Stimulated activated CD8-positive, alpha-beta memory T cell treated with anti-CD3 and anti-CD28 coated beads, Interleukin-15, amount 100 ng/mL, for 4 hours (primary cell): ENCODE measurements around the gene XXYLT1.
"Not testable (repeated sequence)": the region's sequence is repeated elsewhere in the genome, so short reads cannot be mapped to it uniquely, and the experiment has no call there.

Experiments used
- DNase-seq, 2 donors: peaks; one replicate each; pipeline ENCODE4 v3.0.0-alpha.2; 2020; ENCODE audit warnings: low read depth in 2 of 2

Gene XXYLT1

DNA sequence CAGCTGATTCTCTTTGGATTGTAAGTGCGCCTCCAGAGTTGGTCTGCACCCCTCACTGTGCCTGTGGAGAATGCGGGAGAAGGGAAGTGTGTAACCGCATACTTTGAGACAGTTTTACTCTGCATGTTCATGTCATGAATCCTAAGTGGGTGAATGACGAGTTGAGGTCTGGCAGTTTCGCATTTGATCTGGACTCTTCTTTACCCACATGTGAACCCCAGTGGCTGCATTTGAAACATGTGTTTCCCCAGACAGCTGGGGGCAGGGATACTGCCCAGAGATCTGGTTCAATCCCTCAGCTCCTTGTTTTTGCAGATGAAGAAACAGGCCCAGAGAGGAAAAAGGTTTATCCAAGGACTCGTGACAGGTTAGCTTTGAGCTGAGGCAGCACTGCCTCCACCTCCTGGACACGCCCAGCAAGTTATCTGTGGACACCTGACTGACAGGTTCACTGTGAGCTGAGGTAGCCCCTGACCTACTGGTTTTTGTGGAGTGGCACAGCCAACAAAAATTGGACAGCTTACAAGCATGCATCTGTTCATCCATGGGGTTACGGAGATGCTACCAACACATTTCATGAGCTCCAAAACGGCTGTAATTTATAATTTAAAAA lies 207.3 kb downstream of the XXYLT1 start:
- DNase-seq, result no peak

DNA sequence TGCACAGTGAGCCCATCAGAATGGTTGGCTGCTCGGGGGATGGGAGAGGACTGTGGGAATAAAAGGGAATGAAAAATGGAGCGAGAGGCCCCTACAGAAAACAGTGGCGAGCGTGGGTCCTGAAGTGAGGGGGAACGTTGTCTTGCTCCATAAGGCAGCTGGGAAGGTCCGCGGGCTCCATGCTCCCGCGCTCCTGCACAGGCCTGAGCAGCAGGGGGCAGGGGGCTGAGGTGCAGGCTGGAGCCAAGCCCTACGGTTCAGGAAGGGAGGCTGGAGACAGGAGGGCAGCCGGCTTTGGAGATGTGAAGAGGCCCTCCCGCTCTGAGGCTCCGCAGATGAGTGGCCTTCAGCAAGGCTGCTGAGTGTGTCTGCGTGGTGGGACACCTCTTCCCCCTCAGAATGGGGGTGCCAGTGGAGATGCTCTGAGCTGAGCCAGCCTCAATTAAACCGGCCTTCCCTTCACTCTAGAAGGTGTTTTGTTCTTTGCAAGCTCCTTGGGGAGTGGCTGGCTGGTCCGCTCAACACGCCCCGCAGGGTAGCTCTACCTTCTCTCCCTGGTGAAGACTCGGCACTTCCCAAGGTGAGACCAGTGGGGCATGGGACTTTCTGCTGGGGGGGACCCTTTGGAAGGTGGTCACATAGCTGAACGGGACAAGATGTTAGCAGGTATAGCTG lies 208.0 kb downstream of the XXYLT1 start:
- DNase-seq, result no peak

DNA sequence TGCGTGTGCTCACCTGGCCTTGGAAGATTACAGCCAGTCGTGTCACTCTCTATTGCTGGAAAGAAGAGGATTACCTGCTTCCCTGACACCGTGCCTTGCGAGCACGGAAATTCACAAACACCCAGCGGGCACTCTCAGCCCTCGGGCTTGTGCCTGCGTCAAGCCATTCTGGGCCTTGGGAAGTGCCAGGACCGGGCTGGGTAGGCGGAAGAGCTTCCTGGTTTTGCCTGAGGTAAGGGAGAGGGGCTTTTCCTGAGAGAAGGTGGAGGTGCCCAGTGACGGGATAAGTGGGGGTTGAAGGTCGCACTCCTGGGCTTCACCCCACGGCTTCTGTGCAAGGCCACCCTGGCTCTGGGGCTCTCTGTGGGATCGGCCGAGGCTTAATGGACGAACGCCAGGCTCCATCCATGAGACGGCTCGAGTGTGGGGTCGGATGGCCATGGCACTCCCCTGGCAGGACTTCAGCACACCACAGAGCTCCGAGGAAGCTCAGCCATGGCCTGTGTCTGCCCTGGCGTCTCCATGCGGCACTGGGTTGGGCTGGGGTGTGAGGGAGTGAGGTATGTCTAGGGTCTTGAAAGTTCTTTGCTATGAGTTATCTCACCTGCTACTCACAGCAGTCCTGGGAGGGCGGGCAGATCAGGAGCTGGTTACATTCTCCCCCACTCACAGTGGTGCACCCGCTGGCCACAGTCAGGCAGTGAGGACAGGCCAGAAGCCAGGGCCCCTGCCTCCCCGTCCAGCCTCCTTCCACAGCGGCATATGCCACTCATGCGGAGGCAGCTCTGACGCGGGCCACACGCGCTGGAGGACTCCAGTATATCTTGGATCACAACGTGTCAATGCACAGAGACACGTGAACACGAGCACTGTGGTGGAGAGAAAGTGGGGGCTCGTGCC lies 209.0 kb downstream of the XXYLT1 start:
- DNase-seq, result no peak

DNA sequence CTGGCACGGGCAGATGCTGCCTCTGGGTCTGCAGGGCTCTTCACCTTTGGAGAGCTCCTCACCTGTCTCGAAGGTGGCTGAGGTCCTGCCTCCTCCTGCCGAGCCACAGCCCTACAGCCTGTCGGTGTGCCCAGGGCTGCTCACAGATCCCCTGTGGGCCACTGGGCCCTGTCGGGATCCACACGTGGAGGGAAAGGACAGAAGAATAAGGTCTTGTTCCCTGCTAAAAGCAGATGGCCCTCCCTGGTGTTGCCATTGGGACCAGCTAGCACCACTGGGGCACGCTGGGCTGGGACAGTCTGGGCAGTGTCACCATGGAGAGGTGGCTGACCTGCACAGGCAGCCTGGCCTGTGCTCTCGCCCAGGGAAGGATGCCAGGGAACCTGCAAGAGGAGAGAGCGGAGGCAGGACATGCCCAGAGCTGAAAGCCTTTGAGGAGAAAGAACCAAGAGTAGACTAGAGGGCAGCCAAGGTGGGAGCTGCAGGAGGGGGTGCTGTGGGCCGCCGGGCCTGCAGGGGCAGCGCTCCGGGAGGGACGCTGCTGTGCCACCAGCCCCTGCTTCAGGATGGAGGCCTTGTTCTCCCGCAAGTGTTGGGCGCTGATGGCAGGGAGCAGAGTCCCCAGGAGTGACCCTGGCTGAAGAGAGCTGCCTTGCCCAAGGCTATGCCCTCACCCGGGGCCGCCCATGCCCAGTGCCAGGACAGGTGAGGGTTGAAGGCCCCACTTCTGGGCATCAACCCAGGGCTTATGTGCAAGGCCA lies 210.2 kb downstream of the XXYLT1 start:
- no peak for DNase-seq

DNA sequence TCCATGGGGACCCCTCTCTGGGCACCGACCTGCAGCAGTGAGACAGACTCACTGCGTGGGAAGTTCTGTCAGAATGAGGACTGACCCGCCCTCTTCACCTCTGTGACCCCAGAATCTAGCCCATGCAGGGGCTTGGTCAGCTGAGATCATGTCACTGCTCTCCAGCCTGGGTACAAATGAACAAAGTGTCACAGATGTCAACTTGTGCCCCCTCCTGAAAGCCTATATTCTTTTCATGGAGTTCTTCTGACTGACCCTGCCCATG lies 210.8 kb downstream of the XXYLT1 start:
- DNase-seq, result no peak

DNA sequence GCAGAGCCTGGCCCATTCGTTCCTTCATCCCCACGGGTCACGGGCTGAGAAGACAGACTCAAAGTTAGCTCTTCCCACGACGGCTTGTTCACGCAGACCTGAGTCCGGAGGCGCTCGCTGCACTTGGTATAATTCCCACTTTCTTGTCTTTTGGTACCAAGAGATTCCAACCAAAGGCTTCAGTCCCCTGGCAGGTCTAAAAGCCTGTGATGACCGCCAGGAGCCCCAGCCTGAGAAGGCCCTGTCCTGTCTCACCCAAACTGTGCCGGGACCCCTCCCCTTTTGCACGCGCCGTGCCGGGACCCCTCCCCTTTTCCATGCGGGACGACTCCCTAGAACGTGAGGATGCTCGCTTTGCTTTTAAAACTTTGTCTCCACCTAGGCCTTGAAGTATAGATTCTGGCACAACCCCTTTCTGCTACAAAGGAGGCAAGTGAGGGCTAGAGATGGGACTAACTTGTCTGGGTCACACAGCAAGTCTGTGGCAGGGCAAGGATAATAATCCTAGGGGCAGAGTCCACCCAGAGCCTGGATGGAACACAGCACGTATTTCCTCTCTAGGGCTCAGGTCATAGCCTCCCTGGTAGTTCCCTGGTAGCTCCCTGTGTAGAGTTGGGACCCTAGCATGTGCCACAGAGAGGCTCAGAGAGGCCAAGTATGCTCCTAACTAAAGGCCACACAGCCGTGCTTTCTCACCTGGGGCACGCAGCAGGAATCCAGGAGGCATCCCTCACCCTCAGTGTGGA lies 211.3 kb downstream of the XXYLT1 start:
- DNase-seq, result no peak

DNA sequence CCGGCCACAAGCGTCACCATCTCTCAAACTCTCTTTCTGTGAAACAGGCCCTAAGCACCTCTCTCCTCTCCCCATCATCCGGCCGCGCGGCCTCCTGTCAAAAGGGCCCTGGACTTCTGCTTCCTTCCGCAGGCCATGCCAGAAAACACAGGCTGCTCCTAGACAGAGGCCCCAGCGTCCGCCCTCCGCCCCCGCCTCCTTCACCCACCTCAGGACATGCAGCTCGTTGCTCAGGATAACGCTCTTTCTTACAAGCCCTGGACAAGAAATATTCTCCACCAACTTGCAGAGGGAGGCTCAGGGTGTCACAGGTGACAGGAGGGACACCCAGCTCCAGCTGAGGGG lies 212.0 kb downstream of the XXYLT1 start:
- no peak for DNase-seq

DNA sequence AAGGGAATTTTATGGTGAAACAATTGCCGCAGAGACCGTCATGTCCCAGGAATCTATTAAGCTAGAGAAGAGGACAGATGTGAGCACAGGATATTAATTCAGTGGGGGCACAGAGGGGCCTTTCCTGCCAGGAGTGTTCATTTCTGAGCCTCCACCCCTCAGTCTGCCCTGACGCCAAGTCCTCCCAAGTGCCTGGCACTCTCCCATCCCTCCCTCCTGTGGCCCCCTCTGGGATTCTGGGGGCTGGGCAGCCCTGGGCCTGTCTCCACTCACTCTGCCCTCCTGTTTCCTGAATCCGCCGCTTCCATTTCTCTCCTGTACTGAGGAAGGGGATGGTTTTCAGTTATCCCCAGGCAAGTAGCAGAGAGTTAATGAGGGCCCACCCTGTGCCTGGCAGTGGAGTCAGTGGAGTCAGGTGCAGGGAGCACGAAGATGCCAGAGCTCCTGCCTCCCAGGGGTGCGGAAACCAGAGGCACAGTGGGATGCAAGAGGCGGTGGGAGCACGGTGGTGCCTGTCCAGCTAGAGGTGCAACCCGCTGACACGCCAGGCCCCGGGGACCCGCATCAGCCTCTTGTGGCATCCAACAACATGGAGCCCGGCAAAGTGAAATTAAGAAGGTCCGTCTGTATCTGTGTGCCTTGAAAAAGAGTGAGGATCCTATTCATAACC lies 212.5 kb downstream of the XXYLT1 start:
- no peak for DNase-seq

DNA sequence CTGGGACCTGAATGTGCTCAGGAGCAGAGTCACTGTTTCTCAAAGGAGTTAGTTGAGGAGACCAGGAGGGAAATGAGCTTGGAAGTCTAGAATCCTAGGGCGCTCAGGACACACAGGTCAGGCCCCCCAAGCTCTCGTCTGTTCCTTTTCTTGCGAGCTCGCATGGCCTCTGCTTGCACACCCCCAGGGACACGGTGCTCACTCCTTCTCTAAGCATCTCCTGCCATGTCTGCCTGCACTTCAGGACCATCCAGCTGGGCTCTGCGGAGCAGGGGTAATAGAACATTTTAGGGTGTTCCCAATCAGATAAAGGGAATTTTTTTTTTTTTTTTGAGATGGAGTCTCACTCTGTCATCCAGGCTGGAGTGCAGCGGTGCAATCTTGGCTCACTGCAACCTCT lies 213.2 kb downstream of the XXYLT1 start:
- no peak for DNase-seq

DNA sequence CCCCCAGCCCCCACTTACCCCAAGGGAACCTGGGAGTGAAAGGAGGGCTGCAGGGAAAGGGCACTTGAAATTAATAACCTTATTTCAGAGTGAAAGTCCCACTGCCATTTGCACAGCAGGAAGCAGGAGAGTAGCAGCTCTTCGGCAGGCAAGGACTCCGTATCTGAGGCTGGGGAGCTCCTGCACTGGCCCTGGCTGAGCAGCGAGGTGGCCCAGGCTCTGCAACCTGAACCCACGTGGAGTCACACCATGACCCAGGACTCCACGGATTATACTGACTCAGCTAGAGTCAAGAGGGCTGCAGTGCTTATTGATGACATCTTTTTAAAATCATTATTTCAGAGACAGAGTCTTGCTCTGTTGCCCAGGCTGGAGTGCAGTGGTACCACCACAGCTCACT lies 214.5 kb downstream of the XXYLT1 start:
- no peak for DNase-seq

DNA sequence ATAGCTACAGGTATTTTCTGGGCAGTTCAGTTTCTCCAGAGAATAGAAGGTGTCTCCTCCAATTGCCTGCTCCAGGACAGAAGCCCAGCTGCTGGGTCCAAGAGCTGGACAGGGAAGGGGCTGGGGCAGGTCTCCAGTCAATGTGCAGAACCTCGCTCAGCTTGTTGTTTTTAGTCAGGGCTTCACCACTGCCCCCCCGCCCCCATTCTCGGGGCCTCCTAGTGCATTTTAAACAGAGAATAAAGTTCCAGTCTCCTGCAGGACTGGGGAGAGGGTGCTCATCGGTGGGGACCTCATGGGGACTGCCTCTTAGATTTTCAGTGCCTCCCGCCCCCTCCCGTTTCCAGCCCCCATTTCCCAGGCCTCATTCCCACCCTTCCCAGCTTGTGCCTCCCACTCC lies 216.6 kb downstream of the XXYLT1 start:
- no peak for DNase-seq

DNA sequence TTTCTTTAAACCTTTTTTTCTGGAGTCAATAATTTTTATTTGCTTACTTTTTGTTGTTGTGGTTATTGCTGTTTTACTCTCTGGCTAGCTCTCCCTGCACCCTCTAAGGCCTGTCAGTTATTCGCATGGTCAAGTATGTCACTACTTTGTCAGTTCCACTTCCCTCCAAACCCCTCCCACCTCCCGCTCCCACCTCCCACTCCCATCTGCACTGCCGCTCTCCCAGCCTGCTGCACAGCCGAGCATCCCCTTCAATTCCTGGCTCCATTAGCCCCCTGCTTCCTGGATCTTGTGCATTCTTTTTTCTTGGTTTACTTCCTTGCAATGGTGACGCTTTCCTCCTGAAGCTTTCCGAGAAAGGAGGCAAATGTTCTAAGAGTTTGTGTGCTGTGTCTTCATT lies 218.0 kb downstream of the XXYLT1 start:
- no peak for DNase-seq

DNA sequence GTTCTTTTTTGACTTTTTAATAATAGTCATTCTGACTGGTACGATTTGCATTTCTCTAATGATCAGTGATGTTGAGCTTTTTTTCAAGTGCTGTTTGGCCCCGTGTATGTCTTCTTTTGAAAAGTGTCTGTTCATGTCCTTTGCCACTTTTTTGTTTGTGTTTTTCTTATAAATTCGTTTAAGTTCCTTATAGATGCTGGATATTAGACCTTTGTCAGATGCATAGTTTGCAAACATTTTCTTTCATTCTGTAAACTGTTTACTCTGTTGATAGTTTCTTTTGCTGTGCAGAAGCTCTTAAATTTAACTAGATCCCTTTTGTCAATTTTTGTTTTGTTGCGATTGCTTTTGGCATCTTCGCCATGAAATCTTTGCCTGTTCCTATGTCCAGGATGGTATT lies 220.7 kb downstream of the XXYLT1 start:
- not testable (repeated sequence) for DNase-seq

DNA sequence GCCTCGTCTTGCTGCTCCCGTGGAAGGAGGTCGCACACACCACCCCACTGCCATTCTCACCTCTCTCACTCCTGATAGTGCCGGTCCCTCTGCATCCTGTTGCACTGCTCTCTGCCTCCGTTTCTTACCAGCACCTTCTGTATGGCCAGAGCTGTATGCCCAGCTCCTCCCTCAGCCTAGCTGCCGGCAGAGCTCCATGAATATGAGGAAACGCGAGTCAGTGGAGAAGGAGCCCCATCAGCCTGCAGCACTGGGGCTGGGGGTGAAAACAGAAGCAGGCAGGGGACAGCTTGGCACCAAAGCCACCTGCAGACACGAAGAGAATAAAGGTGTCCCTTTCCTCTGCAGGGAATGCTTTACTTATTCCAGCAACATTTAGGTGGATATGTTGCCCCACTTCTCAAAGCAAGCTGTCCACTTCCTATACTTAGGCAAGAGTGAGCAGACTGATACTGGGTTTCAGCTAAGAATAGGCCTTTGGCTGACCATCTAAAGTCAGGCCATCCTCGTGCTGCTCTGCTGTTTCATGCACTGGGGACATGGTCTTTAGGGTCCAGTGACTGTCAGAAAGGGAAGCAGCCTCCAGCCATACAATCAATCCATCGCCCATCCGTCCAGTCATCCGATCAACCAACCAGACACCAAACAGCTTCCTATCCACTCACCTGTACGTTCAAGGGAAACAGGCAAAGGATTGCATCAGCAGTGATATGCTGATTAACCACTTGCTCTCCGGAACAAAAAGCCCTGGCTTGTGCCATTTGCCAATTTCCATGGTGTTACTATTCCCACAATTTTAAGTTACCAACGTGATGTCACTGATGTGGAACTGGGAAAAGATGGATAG lies 222.7 kb downstream of the XXYLT1 start:
- no peak for DNase-seq

DNA sequence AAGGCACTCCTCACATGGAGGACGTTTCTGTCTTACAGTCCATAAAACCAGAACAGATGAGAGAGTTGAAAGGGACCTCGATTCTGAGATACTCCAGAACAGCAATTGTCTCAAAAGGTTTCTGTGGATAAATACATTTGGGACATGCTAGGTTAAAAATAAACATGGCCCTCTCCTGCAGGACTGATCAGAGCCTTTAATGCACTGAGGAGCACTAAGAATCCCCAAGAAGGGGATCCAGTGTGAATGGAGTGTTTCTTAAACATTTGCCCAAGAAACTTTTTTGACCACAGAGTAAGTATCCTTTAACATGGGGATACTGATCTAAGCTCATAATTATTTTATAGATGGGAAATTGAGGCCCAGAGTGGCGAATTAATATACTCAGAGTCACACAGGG lies 223.4 kb downstream of the XXYLT1 start:
- no peak for DNase-seq

DNA sequence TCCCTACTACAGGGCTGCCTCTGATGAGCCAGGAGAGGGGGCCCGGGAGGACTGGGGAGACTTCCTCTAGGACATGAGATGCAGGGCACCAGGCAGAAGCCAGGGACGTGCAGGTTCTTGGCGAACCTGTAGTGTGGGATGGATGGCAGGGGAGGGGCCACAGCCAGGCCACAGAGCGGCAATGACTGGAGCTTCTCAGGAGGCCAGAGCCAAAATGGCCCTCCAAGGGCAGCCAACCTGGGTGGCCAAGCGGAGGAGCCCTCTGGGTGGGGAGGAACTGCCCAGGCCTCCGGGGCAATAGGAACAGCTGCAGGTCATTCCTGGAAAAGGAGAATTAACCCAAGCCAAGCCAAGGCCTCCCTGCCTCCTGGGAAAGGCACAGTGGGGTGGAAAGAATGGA lies 224.5 kb downstream of the XXYLT1 start:
- DNase-seq, result no peak

DNA sequence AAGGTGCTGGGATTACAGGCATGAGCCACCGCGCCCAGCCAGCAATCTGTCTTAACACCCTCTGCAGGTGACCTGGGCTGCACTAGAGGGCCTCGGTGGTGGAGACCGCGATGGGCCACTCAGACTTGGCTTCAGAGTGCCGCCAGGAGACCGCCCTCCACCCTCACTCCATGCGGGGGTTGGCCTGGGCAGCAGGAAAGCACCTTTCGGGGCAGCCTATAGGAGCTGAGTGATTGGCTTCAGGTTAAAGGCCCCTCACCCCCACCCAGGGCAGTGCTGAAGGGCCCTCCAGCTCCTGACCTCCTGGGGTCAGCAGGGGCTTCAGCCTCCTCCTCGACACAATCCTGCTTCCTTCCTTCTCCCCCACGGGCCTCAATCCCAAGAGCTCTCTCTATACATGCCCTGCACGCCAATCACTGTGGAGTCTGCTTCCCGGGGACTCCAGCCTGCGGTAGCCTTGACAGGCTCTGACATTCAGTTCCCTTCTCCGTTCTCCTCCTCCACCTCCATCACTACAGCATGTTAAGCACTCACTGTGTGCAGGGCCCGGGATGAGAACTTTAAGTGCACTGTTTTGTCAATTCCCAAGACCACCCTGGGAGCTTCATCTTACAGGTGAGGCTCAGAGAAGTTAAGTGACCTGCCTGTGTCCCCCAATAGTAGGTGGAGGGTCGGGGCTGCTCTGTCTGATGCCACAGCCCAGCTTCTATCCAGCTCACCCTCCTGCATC lies 225.3 kb downstream of the XXYLT1 start:
- no peak for DNase-seq

DNA sequence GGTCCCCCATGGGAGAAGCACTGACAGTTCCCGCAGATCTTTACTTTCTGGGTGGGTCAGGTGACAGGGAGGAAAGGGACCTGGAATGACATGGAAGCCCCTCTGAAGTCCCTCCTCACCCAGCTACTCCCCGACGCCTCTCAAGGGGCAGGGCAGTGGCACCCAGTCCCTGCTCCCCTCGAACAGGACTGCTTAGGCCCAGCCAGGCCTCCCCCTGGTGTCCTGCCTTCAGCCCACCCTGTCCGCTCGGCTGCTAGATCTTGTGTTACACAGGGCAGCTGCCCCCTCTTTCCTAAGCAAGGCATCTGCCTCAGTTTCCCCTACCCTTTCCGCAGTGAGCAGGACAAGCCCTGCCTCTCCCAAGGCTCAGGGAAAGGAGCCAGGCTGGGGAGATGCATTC lies 226.5 kb downstream of the XXYLT1 start:
- DNase-seq, result no peak

DNA sequence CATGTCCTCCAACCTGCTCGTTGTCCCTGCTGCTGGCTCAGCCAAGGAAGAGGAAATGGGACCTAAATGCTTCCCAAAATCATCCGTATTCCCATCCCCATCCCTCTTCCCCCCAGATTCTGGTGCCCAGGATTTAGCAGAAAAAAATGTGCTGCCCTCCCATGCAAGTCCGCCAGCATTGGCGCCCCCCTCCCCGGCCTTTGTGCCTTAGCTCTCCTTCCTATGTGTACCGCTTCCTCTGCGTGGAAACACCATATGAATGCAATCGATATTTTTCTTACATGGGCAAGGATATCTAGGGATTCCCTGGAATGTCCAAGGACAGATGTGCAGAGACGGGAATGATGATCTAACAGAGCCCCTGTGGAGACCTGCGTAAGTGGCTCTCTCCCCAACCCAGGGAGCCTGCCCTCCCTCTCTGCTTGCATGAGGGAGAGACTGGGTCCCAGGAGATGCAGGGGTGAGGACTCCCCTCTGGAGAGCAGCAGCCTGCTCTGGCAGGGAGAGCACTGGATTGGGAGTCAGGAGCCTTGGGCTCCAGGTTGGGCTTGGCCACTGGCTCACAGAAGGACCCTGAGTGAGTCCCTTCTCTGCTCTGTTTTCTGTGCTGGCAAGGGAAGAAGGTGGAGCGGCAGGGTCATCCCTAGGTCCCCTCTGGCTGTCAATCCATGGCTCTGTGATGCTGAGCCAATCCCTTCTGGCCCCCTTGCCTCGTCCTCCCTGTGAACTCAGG lies 227.2 kb downstream of the XXYLT1 start:
- DNase-seq, result no peak
